ENCODE data around the gene CLASP1. TPM values are rescaled to one million over a fixed set of nuclear protein-coding genes. Genes with fewer than 3 reads are reported as not detected.

CLASP1 gene
- total and polyA plus RNA-seq, 2 donors (not counting 3 experiments of a cell fraction or from before 2014, with no cell fraction given), result 10.0 to 57.9 TPM

DNA sequence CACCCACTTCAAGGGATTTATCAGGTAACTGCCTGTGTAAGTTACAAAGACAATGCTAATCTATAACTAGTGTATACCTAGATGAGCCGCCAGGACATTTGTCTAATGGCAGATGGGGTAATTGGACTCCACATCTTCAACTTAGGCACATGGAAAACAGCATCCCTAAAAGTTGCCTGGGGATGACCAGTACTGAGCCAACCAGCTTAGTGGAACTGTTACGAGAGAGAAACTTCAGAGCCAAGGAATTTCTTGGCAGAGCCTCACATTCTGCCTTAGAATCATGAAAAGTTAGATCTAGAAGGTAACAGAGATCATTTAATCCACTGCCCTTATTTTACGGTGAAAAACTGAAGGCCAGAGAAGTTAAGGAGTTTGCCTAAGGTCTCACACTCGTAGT lies 15.5 kb upstream of the CLASP1 start:
- FAIRE-seq, result no peak
- BruUV-seq (replicated peaks), result no TSS peak
- Histone ChIP-seq H2AFZ (ENCODE audit: low read depth, low read length) (no peak overlapping the region), H3K4me2 (ENCODE audit: insufficient read depth, low read length) (no peak overlapping the region), H3K9me3 (replicated peaks; ENCODE audit: control insufficient read depth, insufficient read depth, low read length) (no peaks in the 10 kb centered on the region), H3K36me3 (ENCODE audit: control insufficient read depth in 2 of 2, extremely low read depth in 1 of 2, insufficient read depth in 2 of 2, low read length in 2 of 2) (no peaks in the 10 kb centered on the region), H3K79me2 (ENCODE audit: control insufficient read depth, insufficient read depth, low read length) (no peaks in the 10 kb centered on the region), H3K9me1 (replicated peaks; ENCODE audit: control insufficient read depth, extremely low read depth, insufficient read depth, low read length) (no peaks in the 10 kb centered on the region), H4K20me1 (replicated peaks; ENCODE audit: control insufficient read depth, extremely low read depth, insufficient read depth, low read length) (no peaks in the 10 kb centered on the region), H3K4me3 (replicated peaks in 1 of 3; ENCODE audit: insufficient read depth in 1 of 3, low read depth in 1 of 3, low read length in 3 of 3) (no peak overlapping the region), H3K27me3 (ENCODE audit: control insufficient read depth in 2 of 2, insufficient read depth in 2 of 2, low read length in 2 of 2) (no peaks in the 10 kb centered on the region), H3K9ac (replicated peaks; ENCODE audit: extremely low read depth, insufficient read depth, low read length) (no peak overlapping the region), H3K27ac (ENCODE audit: insufficient read depth, low read depth, low read length) (no peak overlapping the region), H3K4me1 (ENCODE audit: control insufficient read depth, extremely low read depth, insufficient read depth, low read length) (no peaks in the 10 kb centered on the region)
- dilution Hi-C loops (cut with MboI; ENCODE audit: extremely low pct_ligation_motif_present, low sequenced_read_pairs), result no loop called here
- no peak for TF ChIP-seq JUN (IDR thresholded peaks at IDR 0.05; ENCODE audit: borderline replicate concordance, insufficient read depth, insufficient read length, low read depth)
- no peak for TF ChIP-seq GATA2 (IDR thresholded peaks at IDR 0.05; ENCODE audit: insufficient read depth, insufficient read length, low read depth, low read length)
- no peak for TF ChIP-seq POLR2AphosphoS5 (IDR thresholded peaks at IDR 0.05; ENCODE audit: insufficient read depth, low read depth, low read length)
- TF ChIP-seq, protein P1, sequence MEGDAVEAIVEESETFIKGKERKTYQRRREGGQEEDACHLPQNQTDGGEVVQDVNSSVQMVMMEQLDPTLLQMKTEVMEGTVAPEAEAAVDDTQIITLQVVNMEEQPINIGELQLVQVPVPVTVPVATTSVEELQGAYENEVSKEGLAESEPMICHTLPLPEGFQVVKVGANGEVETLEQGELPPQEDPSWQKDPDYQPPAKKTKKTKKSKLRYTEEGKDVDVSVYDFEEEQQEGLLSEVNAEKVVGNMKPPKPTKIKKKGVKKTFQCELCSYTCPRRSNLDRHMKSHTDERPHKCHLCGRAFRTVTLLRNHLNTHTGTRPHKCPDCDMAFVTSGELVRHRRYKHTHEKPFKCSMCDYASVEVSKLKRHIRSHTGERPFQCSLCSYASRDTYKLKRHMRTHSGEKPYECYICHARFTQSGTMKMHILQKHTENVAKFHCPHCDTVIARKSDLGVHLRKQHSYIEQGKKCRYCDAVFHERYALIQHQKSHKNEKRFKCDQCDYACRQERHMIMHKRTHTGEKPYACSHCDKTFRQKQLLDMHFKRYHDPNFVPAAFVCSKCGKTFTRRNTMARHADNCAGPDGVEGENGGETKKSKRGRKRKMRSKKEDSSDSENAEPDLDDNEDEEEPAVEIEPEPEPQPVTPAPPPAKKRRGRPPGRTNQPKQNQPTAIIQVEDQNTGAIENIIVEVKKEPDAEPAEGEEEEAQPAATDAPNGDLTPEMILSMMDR (IDR thresholded peaks at IDR 0.05; ENCODE audit: extremely low read depth in 1 of 2, insufficient read depth in 1 of 2, low read depth in 1 of 2, low read length in 2 of 2), result no peak
- TF ChIP-seq MYC (IDR thresholded peaks at IDR 0.05; ENCODE audit: low read depth, low read length), result no peak
- no peak for TF ChIP-seq POLR2A (IDR thresholded peaks at IDR 0.05; ENCODE audit: low read depth, low read length)
- TF ChIP-seq FOS (IDR thresholded peaks at IDR 0.05; ENCODE audit: borderline replicate concordance, insufficient read depth, low read length), result no peak
- TF ChIP-seq EZH2 (IDR thresholded peaks at IDR 0.05; ENCODE audit: borderline replicate concordance, low read depth, low read length, severe bottlenecking), result no peak
- TF ChIP-seq, protein P2, sequence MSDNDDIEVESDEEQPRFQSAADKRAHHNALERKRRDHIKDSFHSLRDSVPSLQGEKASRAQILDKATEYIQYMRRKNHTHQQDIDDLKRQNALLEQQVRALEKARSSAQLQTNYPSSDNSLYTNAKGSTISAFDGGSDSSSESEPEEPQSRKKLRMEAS (IDR thresholded peaks at IDR 0.05; ENCODE audit: insufficient read depth, insufficient read length), result no peak
- DNase-seq (ENCODE audit: low read depth, low spot score), result no peak
- ChIA-PET POLR2A (no interaction called here), CTCF (interaction anchor here (1.4 kb wide), 1 partner anchor 134 kb away, joined by 3 read pairs; the partner anchor contains the start of gene RNU4ATAC)
- intact Hi-C loops (cut with micrococcal nuclease), result no loop called here

Measured in endothelial cell of umbilical vein (primary cell).